BE2C (cell line): ENCODE data around the gene MAML2.

Experiments
- DNase-seq: peaks from one replicate; pipeline ENCODE4 v3.0.0-alpha.2; 2020
- H3K27me3 ChIP-seq: fragments of 250-450 bp; sonication (Bioruptor Pico); 2 replicates; pipeline ENCODE4 v1.5.1; 2020; ENCODE audit warnings: mild to moderate bottlenecking
- H3K36me3 ChIP-seq: fragments of 250-450 bp; sonication (Bioruptor Pico); 2 replicates; pipeline ENCODE4 v1.5.1; 2020; ENCODE audit warnings: mild to moderate bottlenecking
- H3K4me1 ChIP-seq: fragments of 250-450 bp; sonication (Bioruptor Pico); 2 replicates; pipeline ENCODE4 v1.5.1; 2020
- H3K4me3 ChIP-seq: 2 replicates; pipeline ENCODE4 v1.5.1; 2011; ENCODE audit warnings: low read depth, low read length
- H3K9me3 ChIP-seq: fragments of 250-450 bp; sonication (Bioruptor Pico); 2 replicates; pipeline ENCODE4 v1.5.1; 2020
- CTCF ChIP-seq: IDR thresholded peaks from 2 replicates; pipeline ENCODE4 v1.5.1; 2012; ENCODE audit warnings: mild to moderate bottlenecking, low read depth, low read length

Gene MAML2

DNA sequence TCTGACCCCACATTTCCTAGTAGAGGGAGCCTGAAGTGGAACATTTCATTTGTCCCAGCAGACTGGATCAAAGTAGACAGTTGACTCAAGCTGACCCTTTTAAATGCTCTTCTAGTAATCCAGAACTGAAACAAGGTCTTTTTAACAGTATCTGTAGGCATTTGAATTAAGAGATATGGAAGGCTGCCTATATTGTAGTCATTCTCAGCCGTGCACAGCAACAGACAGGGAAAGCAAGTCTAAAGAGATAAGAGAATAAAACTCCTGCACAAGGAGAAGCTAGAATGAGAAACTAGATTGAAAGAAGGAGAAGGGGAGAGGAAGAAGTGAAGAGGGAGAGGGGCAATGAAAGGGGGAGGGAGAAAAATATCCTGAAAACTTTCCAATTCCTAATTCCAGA, 238.5 kb downstream of the MAML2 start:
- Histone ChIP-seq H3K4me3 (no peak overlapping the region), H3K9me3 (no peaks in the 10 kb centered on the region), H3K36me3 (no peaks in the 10 kb centered on the region), H3K4me1 (peaks cover 23% of the 10 kb centered on the region), H3K27me3 (no peaks in the 10 kb centered on the region)
- TF ChIP-seq CTCF = no peak
- no peak for DNase-seq

- no peak for TF ChIP-seq CTCF
- Histone ChIP-seq H3K4me1 (peaks cover 26% of the 10 kb centered on the region), H3K4me3 (no peak overlapping the region), H3K9me3 (no peaks in the 10 kb centered on the region), H3K36me3 (no peaks in the 10 kb centered on the region), H3K27me3 (no peaks in the 10 kb centered on the region)
- DNase-seq = no peak
These were observed 239.3 kb downstream of the MAML2 start for GRCh38 chr11:96103721-96104120.

GRCh38 chr11:96103102-96103501, 239.9 kb downstream of the MAML2 start:
- H3K36me3 ChIP-seq = no peaks in the 10 kb centered on the region
- DNase-seq = no peak
- H3K27me3 ChIP-seq = no peaks in the 10 kb centered on the region
- TF ChIP-seq CTCF = no peak
- no peaks in the 10 kb centered on the region for H3K9me3 ChIP-seq
- H3K4me1 ChIP-seq = peaks cover 26% of the 10 kb centered on the region
- no peak overlapping the region for H3K4me3 ChIP-seq

- DNase-seq = no peak
- Histone ChIP-seq H3K9me3 (no peaks in the 10 kb centered on the region), H3K4me3 (no peak overlapping the region), H3K27me3 (no peaks in the 10 kb centered on the region), H3K36me3 (no peaks in the 10 kb centered on the region), H3K4me1 (peaks cover 29% of the 10 kb centered on the region)
- no peak for TF ChIP-seq CTCF
These were observed 240.3 kb downstream of the MAML2 start for GRCh38 chr11:96102664-96103078.

DNA sequence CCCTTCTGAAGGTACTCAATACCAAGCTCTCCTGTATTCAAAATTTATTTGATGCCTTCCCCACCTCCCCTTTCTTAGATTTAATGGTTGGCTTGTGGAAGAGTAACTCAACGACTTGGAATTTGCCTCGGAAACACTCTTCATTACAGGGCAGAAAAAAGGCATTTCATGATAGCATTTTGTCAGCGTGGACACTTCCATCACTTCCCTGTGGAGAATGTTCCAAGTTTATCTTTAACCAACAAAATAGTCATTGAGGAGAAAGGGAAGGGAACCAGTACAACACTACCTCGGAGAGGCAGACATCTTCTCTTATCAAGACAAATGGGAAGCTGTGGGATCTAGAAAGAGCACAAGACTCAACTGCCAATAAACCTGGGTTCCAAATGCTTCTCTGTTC, 241.8 kb downstream of the MAML2 start:
- Histone ChIP-seq H3K9me3 (no peaks in the 10 kb centered on the region), H3K4me1 (peaks cover 32% of the 10 kb centered on the region), H3K27me3 (no peaks in the 10 kb centered on the region), H3K4me3 (no peak overlapping the region), H3K36me3 (no peaks in the 10 kb centered on the region)
- no peak for TF ChIP-seq CTCF
- no peak for DNase-seq

GRCh38 chr11:96098511-96099241, 244.3 kb downstream of the MAML2 start:
- TF ChIP-seq CTCF = no peak
- H3K27me3 ChIP-seq = no peaks in the 10 kb centered on the region
- DNase-seq = no peak
- no peaks in the 10 kb centered on the region for H3K36me3 ChIP-seq
- no peaks in the 10 kb centered on the region for H3K9me3 ChIP-seq
- peaks cover 22% of the 10 kb centered on the region for H3K4me1 ChIP-seq
- no peak overlapping the region for H3K4me3 ChIP-seq
